ENCODE measurements around the gene GALNT18.

GALNT18 gene

DNA sequence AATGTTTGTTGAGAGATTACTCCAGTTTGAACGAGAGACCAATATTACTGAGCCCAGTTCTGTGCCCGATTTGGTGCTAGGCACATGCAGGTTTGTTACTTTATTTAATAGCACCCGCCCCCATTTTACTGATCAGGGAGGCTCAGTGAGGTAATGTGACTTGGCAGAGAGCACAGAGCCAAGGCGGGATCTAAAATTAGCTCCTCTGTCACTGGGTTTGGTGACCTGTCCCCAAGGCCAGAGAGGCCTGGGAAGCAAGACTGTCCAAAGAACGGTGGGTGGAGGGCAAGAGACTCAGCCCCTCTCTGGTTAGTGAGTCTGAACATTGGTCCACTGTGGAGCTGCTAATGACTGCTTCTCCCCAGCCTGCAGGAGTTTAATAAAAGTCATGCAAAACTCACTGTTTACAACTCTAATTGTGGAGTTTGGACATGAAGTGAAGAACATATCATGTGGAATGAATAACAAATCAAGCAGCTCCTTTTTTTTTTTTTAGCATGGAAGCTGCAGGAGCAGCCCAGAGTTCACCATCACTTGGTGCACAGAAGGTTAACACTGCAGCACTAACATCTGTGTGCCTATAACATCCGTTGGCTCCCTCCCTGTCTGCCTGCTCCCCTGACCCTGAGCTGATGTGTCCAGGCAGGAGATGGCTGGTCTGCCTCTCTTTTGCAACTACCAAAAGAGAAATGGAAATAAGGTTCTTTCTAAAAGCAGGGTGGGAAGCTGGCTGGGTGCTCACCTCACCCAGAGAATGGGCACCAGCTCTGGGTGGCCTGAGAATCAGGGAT is 307.7 kb downstream of the GALNT18 start:
- WGBS (ENCODE audit: insufficient coverage): 98% methylated on average over 5 of the region's 6 CpGs
- CTCF ChIA-PET: interaction anchor here (0.7 to 1.3 kb wide), 5 partner anchors 23 to 660 kb away, joined by 3 to 6 read pairs (median 3); no protein-coding TSS in a partner anchor
- no peak for DNase-seq
- no peak overlapping the region for H3K4me3 ChIP-seq (ENCODE audit: control insufficient read depth in 1 of 7, extremely low read depth in 1 of 7, insufficient read depth in 4 of 7, low read depth in 2 of 7, low read length in 6 of 7)
- POLR2A ChIA-PET: no interaction called here
- H3K27me3 ChIP-seq (replicated peaks in 2 of 5; ENCODE audit: control insufficient read depth in 4 of 5, insufficient read depth in 5 of 5, low read length in 4 of 5): no peaks in the 10 kb centered on the region
- no peaks in the 10 kb centered on the region for H3K36me3 ChIP-seq (ENCODE audit: control insufficient read depth in 4 of 4, insufficient read depth in 4 of 4, low read length in 3 of 4)
- no peak overlapping the region for H3K27ac ChIP-seq (ENCODE audit: insufficient read depth in 1 of 2, low read depth in 1 of 2, low read length in 2 of 2, poor library complexity in 1 of 2, severe bottlenecking in 2 of 2)
- H3K9me3 ChIP-seq (ENCODE audit: control extremely low read depth in 1 of 5, control insufficient read depth in 4 of 5, insufficient read depth in 2 of 5, low read depth in 1 of 5, low read length in 4 of 5): peaks cover 0 to 14% (median 3%) of the 10 kb centered on the region in 5 experiments
- H3K4me1 ChIP-seq (ENCODE audit: control extremely low read depth in 1 of 4, control insufficient read depth in 4 of 4, insufficient read depth in 4 of 4, low read length in 3 of 4): peaks cover 0 to 37% (median under 1%) of the 10 kb centered on the region in 4 experiments

- Histone ChIP-seq H3K27me3 (replicated peaks in 2 of 5; ENCODE audit: control insufficient read depth in 4 of 5, insufficient read depth in 5 of 5, low read length in 4 of 5) (no peaks in the 10 kb centered on the region), H3K4me1 (ENCODE audit: control extremely low read depth in 1 of 4, control insufficient read depth in 4 of 4, insufficient read depth in 4 of 4, low read length in 3 of 4) (peaks cover 0 to 31% (median 0%) of the 10 kb centered on the region in 4 experiments), H3K27ac (ENCODE audit: insufficient read depth in 1 of 2, low read depth in 1 of 2, low read length in 2 of 2, poor library complexity in 1 of 2, severe bottlenecking in 2 of 2) (no peak overlapping the region), H3K4me3 (ENCODE audit: control insufficient read depth in 1 of 7, extremely low read depth in 1 of 7, insufficient read depth in 4 of 7, low read depth in 2 of 7, low read length in 6 of 7) (no peak overlapping the region), H3K36me3 (ENCODE audit: control insufficient read depth in 4 of 4, insufficient read depth in 4 of 4, low read length in 3 of 4) (no peaks in the 10 kb centered on the region), H3K9me3 (ENCODE audit: control extremely low read depth in 1 of 5, control insufficient read depth in 4 of 5, insufficient read depth in 2 of 5, low read depth in 1 of 5, low read length in 4 of 5) (peaks cover 0 to 15% (median 3%) of the 10 kb centered on the region in 5 experiments)
- CTCF ChIA-PET: interaction anchor here (0.7 to 1.2 kb wide), 3 partner anchors 24 to 659 kb away, joined by 3 to 6 read pairs (median 3); no protein-coding TSS in a partner anchor
- POLR2A ChIA-PET: no interaction called here
- WGBS (ENCODE audit: insufficient coverage): 88% methylated on average over 1 of the region's 1 CpG
- peak in 2 of 3 donors; percentile 19 to 29 for DNase-seq
Observed at GRCh38 chr11:11313426-11313825, 308.4 kb downstream of the GALNT18 start.

DNA sequence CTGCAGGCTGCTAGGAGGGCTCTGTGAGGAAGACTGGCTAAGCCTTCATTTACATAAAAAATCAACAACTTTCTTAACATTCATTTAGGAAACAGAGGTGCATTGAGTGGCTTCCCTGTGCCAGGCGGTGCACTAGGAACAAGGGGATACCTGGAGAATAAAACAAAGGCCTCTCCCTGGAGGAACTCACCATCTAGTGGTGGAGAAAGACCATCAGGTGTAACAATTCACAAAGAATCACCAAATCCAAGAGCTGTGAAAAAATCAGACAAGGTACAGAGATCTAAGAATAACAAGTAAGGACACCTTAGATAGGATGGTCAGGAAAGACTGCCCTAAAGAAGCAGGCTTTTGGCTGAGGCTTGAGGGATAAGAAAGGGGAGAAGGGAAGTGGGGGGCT is 309.1 kb downstream of the GALNT18 start:
- ChIA-PET POLR2A (no interaction called here), CTCF (no interaction called here)
- Histone ChIP-seq H3K9me3 (ENCODE audit: control extremely low read depth in 1 of 5, control insufficient read depth in 4 of 5, insufficient read depth in 2 of 5, low read depth in 1 of 5, low read length in 4 of 5) (peaks cover 0 to 15% (median 3%) of the 10 kb centered on the region in 5 experiments), H3K4me3 (ENCODE audit: control insufficient read depth in 1 of 7, extremely low read depth in 1 of 7, insufficient read depth in 4 of 7, low read depth in 2 of 7, low read length in 6 of 7) (no peak overlapping the region), H3K27ac (ENCODE audit: insufficient read depth in 1 of 2, low read depth in 1 of 2, low read length in 2 of 2, poor library complexity in 1 of 2, severe bottlenecking in 2 of 2) (no peak overlapping the region), H3K36me3 (ENCODE audit: control insufficient read depth in 4 of 4, insufficient read depth in 4 of 4, low read length in 3 of 4) (no peaks in the 10 kb centered on the region), H3K4me1 (ENCODE audit: control extremely low read depth in 1 of 4, control insufficient read depth in 4 of 4, insufficient read depth in 4 of 4, low read length in 3 of 4) (peaks cover 0 to 29% (median 0%) of the 10 kb centered on the region in 4 experiments), H3K27me3 (replicated peaks in 2 of 5; ENCODE audit: control insufficient read depth in 4 of 5, insufficient read depth in 5 of 5, low read length in 4 of 5) (no peaks in the 10 kb centered on the region)
- no peak for DNase-seq
- no CpG with 5 or more reads among the region's 1 CpG for WGBS (ENCODE audit: insufficient coverage)

- CTCF ChIA-PET: no interaction called here
- Histone ChIP-seq H3K4me1 (ENCODE audit: control extremely low read depth in 1 of 4, control insufficient read depth in 4 of 4, insufficient read depth in 4 of 4, low read length in 3 of 4) (peaks cover 0 to 25% (median 0%) of the 10 kb centered on the region in 4 experiments), H3K27ac (ENCODE audit: insufficient read depth in 1 of 2, low read depth in 1 of 2, low read length in 2 of 2, poor library complexity in 1 of 2, severe bottlenecking in 2 of 2) (no peak overlapping the region), H3K36me3 (ENCODE audit: control insufficient read depth in 4 of 4, insufficient read depth in 4 of 4, low read length in 3 of 4) (no peaks in the 10 kb centered on the region), H3K9me3 (ENCODE audit: control extremely low read depth in 1 of 5, control insufficient read depth in 4 of 5, insufficient read depth in 2 of 5, low read depth in 1 of 5, low read length in 4 of 5) (peaks cover 0 to 15% (median 3%) of the 10 kb centered on the region in 5 experiments), H3K27me3 (replicated peaks in 2 of 5; ENCODE audit: control insufficient read depth in 4 of 5, insufficient read depth in 5 of 5, low read length in 4 of 5) (no peaks in the 10 kb centered on the region), H3K4me3 (ENCODE audit: control insufficient read depth in 1 of 7, extremely low read depth in 1 of 7, insufficient read depth in 4 of 7, low read depth in 2 of 7, low read length in 6 of 7) (no peak overlapping the region)
- WGBS (ENCODE audit: insufficient coverage): 15% methylated on average over 3 of the region's 3 CpGs
- DNase-seq: peak; percentile 6 to 67 (median 67)
- POLR2A ChIA-PET: no interaction called here
Observed at GRCh38 chr11:11311169-11311568, 310.6 kb downstream of the GALNT18 start.

- ChIA-PET POLR2A (no interaction called here), CTCF (no interaction called here)
- Histone ChIP-seq H3K4me3 (ENCODE audit: control insufficient read depth in 1 of 7, extremely low read depth in 1 of 7, insufficient read depth in 4 of 7, low read depth in 2 of 7, low read length in 6 of 7) (no peak overlapping the region), H3K27me3 (replicated peaks in 2 of 5; ENCODE audit: control insufficient read depth in 4 of 5, insufficient read depth in 5 of 5, low read length in 4 of 5) (no peaks in the 10 kb centered on the region), H3K36me3 (ENCODE audit: control insufficient read depth in 4 of 4, insufficient read depth in 4 of 4, low read length in 3 of 4) (no peaks in the 10 kb centered on the region), H3K27ac (ENCODE audit: insufficient read depth in 1 of 2, low read depth in 1 of 2, low read length in 2 of 2, poor library complexity in 1 of 2, severe bottlenecking in 2 of 2) (no peak overlapping the region), H3K4me1 (ENCODE audit: control extremely low read depth in 1 of 4, control insufficient read depth in 4 of 4, insufficient read depth in 4 of 4, low read length in 3 of 4) (peaks cover 0 to 25% (median 0%) of the 10 kb centered on the region in 4 experiments), H3K9me3 (ENCODE audit: control extremely low read depth in 1 of 5, control insufficient read depth in 4 of 5, insufficient read depth in 2 of 5, low read depth in 1 of 5, low read length in 4 of 5) (peaks cover 0 to 15% (median 3%) of the 10 kb centered on the region in 5 experiments)
- 100% methylated on average over 1 of the region's 2 CpGs for WGBS (ENCODE audit: insufficient coverage)
- no peak for DNase-seq
Observed at GRCh38 chr11:11309906-11310305, 311.9 kb downstream of the GALNT18 start.

DNA sequence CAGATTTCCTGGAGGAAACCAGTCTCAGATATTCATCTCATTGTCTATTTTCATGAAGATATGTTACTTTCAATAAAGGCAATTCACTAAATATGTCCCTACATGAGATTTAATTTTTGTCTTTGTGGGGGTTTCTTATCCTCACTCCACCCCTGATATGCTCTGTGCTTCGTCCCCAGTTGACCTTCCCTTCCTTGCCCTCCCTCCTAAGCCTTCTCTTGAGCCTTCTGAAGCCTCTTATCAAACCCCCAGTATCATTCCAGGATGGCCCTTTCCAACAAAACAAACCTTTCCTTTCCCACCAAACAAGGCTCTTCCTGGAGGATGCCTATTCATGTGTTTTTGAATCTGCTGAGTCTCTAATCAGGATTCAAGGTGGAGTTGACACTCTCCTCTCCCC is 313.6 kb downstream of the GALNT18 start:
- H3K9me3 ChIP-seq (ENCODE audit: control extremely low read depth in 1 of 5, control insufficient read depth in 4 of 5, insufficient read depth in 2 of 5, low read depth in 1 of 5, low read length in 4 of 5): peaks cover 0 to 15% (median 3%) of the 10 kb centered on the region in 5 experiments
- no peaks in the 10 kb centered on the region for H3K36me3 ChIP-seq (ENCODE audit: control insufficient read depth in 4 of 4, insufficient read depth in 4 of 4, low read length in 3 of 4)
- no peak for DNase-seq
- H3K27me3 ChIP-seq (replicated peaks in 2 of 5; ENCODE audit: control insufficient read depth in 4 of 5, insufficient read depth in 5 of 5, low read length in 4 of 5): no peaks in the 10 kb centered on the region
- H3K4me3 ChIP-seq (ENCODE audit: control insufficient read depth in 1 of 7, extremely low read depth in 1 of 7, insufficient read depth in 4 of 7, low read depth in 2 of 7, low read length in 6 of 7): no peak overlapping the region
- ChIA-PET CTCF (no interaction called here), POLR2A (interaction anchor here (0.6 kb wide), 1 partner anchor 1439 kb away, joined by 3 read pairs; no protein-coding TSS in a partner anchor)
- WGBS (ENCODE audit: insufficient coverage): 100% methylated on average over 1 of the region's 1 CpG
- H3K4me1 ChIP-seq (ENCODE audit: control extremely low read depth in 1 of 4, control insufficient read depth in 4 of 4, insufficient read depth in 4 of 4, low read length in 3 of 4): peaks cover 0 to 18% (median 0%) of the 10 kb centered on the region in 4 experiments
- H3K27ac ChIP-seq (ENCODE audit: insufficient read depth in 1 of 2, low read depth in 1 of 2, low read length in 2 of 2, poor library complexity in 1 of 2, severe bottlenecking in 2 of 2): no peak overlapping the region

DNA sequence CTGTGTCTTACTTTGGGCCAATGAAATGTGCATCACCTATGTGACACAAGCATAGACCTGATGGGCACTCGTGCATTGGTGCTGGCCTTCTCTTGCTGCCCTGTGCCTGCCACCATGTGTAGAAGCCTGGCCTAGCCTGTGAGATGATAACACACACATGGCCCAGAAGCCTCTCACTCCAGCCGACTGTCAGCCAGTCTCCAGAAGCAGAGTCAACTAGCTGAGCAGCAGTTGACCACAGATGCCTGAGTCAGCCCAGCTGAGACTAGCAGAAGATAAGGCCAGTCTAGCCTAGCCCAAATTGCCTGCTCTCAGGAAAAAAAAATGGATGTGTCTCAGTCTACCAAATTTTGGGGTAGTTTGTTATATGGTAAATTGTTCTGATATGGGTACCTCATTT is 314.9 kb downstream of the GALNT18 start:
- ChIA-PET CTCF (no interaction called here), POLR2A (no interaction called here)
- Histone ChIP-seq H3K4me3 (ENCODE audit: control insufficient read depth in 1 of 7, extremely low read depth in 1 of 7, insufficient read depth in 4 of 7, low read depth in 2 of 7, low read length in 6 of 7) (no peak overlapping the region), H3K4me1 (ENCODE audit: control extremely low read depth in 1 of 4, control insufficient read depth in 4 of 4, insufficient read depth in 4 of 4, low read length in 3 of 4) (peaks cover 0 to 14% (median 0%) of the 10 kb centered on the region in 4 experiments), H3K9me3 (ENCODE audit: control extremely low read depth in 1 of 5, control insufficient read depth in 4 of 5, insufficient read depth in 2 of 5, low read depth in 1 of 5, low read length in 4 of 5) (peaks cover 0 to 15% (median 0%) of the 10 kb centered on the region in 5 experiments), H3K27me3 (replicated peaks in 2 of 5; ENCODE audit: control insufficient read depth in 4 of 5, insufficient read depth in 5 of 5, low read length in 4 of 5) (no peaks in the 10 kb centered on the region), H3K36me3 (ENCODE audit: control insufficient read depth in 4 of 4, insufficient read depth in 4 of 4, low read length in 3 of 4) (no peaks in the 10 kb centered on the region), H3K27ac (ENCODE audit: insufficient read depth in 1 of 2, low read depth in 1 of 2, low read length in 2 of 2, poor library complexity in 1 of 2, severe bottlenecking in 2 of 2) (no peak overlapping the region)
- 100% methylated on average over 2 of the region's 2 CpGs for WGBS (ENCODE audit: insufficient coverage)
- DNase-seq: no peak

Measured in common myeloid progenitor, CD34-positive (primary cell).